Erythroblast (primary cell): ENCODE data around the gene SLC6A2.

Source experiments
- GATA1 ChIP-seq: IDR thresholded peaks from 2 replicates; pipeline ENCODE4 v1.6.1; 2011; ENCODE audit warnings: low read depth, mild to moderate bottlenecking, control low read depth, low read length, moderate library complexity
- POLR2A ChIP-seq: IDR thresholded peaks from 2 replicates; pipeline ENCODE4 v1.6.1; 2011; ENCODE audit warnings: mild to moderate bottlenecking, low read length

DNA sequence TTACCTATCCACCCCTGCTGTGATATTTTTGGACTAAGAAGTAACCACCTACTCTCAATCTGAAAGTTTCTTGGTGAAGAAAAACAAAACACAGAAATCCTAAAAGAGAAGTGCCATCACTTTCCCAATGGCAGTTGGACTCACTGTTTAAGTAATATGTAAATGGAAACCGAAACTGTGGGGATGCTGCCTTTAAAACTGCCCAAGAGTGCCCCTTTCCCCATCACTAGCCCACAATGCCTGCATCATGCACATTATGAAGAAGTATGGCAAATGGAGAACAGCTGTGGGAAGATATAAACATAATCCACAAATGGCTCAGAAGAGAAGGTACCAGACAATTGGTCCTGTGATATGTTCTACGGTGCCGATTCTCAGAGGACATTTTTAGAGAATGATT is 33.5 kb upstream of the SLC6A2 start:
- TF ChIP-seq POLR2A (no peak), GATA1 (no peak)
